Astrocyte (in vitro differentiated cells and primary cell): ENCODE data around the gene DNAH9.

Experiments
- CTCF ChIP-seq: IDR thresholded peaks from 2 replicates; pipeline ENCODE4 v1.5.1; 2011; ENCODE audit warnings: low read depth, mild to moderate bottlenecking, inconsistent platforms, low read length, moderate library complexity; ENCODE audit not compliant: insufficient read depth
- EZH2 ChIP-seq: IDR thresholded peaks from 2 replicates; pipeline ENCODE4 v1.6.1; 2012; ENCODE audit warnings: mild to moderate bottlenecking, low read length, inconsistent platforms; ENCODE audit not compliant: insufficient read depth

- TF ChIP-seq CTCF (no peak), EZH2 (no peak)
Observed at GRCh38 chr17:11627301-11627940, 29.2 kb downstream of the DNAH9 start.
